Measurements from ENCODE around the gene PRDX2. TPM values are rescaled to one million over a fixed set of nuclear protein-coding genes. Genes with fewer than 3 reads are reported as not detected.
A peak's percentile ranks its signal among the peaks of the same experiment; 100 is the strongest.

PRDX2 gene
- total and polyA plus RNA-seq, 2 of the 4 experiments (the other 2 are of a cell fraction), result 371 to 378 TPM

DNA sequence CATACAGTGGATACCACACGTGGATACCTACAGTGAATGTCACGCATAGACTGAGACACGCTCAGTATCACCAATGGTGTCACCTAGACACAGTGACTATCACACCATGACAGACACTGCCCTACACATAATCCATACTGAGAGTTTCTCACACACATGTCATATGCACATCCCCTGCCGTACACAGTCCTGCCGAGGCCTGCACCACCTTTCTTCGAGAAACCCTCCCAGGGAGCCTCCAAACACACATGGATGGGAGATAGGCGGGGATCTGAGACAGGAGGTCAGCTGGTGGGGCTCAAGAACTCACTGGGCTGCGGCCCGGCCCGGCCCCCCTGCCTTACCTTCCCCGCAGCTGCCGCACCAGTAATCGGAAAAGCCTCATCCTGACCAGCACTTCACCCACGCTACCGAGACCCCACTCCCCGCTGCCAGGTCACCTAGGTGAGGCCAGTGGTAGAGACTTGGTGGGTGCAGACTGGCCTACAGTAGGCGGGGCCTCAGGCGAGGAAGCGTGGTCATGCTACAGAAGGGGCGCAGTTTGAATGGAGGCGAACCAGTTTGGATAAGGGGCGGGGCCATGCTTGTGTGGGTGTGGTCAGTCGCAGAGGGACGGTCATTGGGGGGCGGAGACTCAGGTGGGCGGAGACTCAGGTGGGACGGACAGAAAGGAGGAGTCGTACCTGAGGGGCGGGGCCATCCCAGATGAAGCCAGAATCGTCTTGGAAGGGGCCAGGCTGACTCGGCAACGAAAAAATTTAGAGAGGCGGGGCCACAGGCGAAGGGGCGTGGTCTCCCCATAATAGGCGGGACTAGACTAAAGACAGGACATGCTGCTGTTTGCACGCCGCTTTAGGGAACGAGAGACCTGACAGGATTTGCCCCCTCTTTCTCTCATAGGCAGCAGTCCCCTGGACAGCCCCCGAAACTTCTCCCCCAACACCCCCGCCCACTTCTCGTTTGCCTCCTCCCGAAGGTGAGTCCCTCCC, 38.8 kb upstream of the PRDX2 start:
- intact Hi-C loops (cut with micrococcal nuclease) (no loop called here), dilution Hi-C loops (cut with HindIII; ENCODE audit: low sequenced_read_pairs, unreplicated experiment) (no loop called here), in situ Hi-C loops (cut with MboI; ENCODE audit: low sequenced_read_pairs) (no loop called here)
- Histone ChIP-seq H3K23ac (ENCODE audit: low read depth, low read length) (no peak overlapping the region), H3K56ac (ENCODE audit: extremely low read depth, insufficient read depth, low read length) (no peak overlapping the region), H2BK120ac (ENCODE audit: low read depth, low read length) (no peak overlapping the region), H2BK5ac (ENCODE audit: low read depth, low read length, poor library complexity, severe bottlenecking) (no peak overlapping the region), H2AFZ (replicated peaks; ENCODE audit: low read length, poor library complexity) (peak overlapping the region; percentile 88), H3K4me2 (ENCODE audit: low read depth, low read length) (peak overlapping the region; percentile 35), H4K91ac (ENCODE audit: insufficient read depth, low read depth, low read length) (no peak overlapping the region), H4K8ac (ENCODE audit: low read depth in 2 of 2, low read length in 2 of 2) (no peak overlapping the region), H3K79me1 (ENCODE audit: low read depth in 1 of 2, low read length in 2 of 2) (no peaks in the 10 kb centered on the region), H4K20me1 (ENCODE audit: insufficient read depth, low read length) (0 out of 2 replicates have a peak, but pooled peaks cover 8% of the 10 kb centered on the region), H3K27me3 (ENCODE audit: control insufficient read depth, insufficient read depth, low read length) (peaks cover 56% of the 10 kb centered on the region), H3K9me1 (ENCODE audit: insufficient read depth, low read length) (peaks cover 8% of the 10 kb centered on the region; the same call in 1 of the 2 replicates), H4K5ac (ENCODE audit: low read depth, low read length) (no peak overlapping the region), H3K4me1 (ENCODE audit: control insufficient read depth, insufficient read depth, low read length) (peaks cover 4% of the 10 kb centered on the region; the same call in 1 of the 2 replicates), H2BK15ac (ENCODE audit: low read depth, low read length) (no peak overlapping the region), H2AK5ac (ENCODE audit: low read depth, low read length) (no peak overlapping the region), H2AK9ac (replicated peaks; ENCODE audit: low read depth, low read length, poor library complexity) (no peak overlapping the region), H3K27ac (ENCODE audit: insufficient read depth, low read length) (no peak overlapping the region), H3K36me3 (ENCODE audit: control insufficient read depth, insufficient read depth, low read length) (no peaks in the 10 kb centered on the region), H3K4ac (ENCODE audit: low read depth, low read length) (no peak overlapping the region), H2BK20ac (ENCODE audit: low read depth, low read length) (no peak overlapping the region), H3K4me3 (ENCODE audit: insufficient read depth, low read depth, low read length) (peak overlapping the region; percentile 7; the same call in 1 of the 2 replicates), H3K9me3 (ENCODE audit: control insufficient read depth, insufficient read depth, low read length) (no peaks in the 10 kb centered on the region; the same call in 1 of the 2 replicates), H3K14ac (replicated peaks; ENCODE audit: low read depth, low read length) (no peak overlapping the region), H3K18ac (ENCODE audit: low read depth, low read length) (no peak overlapping the region), H3K9ac (ENCODE audit: low read depth, low read length) (no peak overlapping the region)
- DNase-seq (peak; percentile 63), ATAC-seq (ENCODE audit: low read depth) (peak; percentile 71)
- 19% methylated on average over 11 of the region's 43 CpGs; no CpG with 5 or more reads in 1 of the 2 experiments for WGBS, 2 experiments (ENCODE audit: extremely low coverage in 2 of 2, insufficient read length in 1 of 2)
- ChIA-PET POLR2A (ENCODE audit: unreplicated experiment) (no interaction called here), CTCF (no interaction called here)
- BruUV-seq (replicated peaks), result no TSS peak
- no peak for TF ChIP-seq NFE2L2 (IDR thresholded peaks at IDR 0.05; ENCODE audit: low read depth, low read length)
- TF ChIP-seq, protein P1, sequence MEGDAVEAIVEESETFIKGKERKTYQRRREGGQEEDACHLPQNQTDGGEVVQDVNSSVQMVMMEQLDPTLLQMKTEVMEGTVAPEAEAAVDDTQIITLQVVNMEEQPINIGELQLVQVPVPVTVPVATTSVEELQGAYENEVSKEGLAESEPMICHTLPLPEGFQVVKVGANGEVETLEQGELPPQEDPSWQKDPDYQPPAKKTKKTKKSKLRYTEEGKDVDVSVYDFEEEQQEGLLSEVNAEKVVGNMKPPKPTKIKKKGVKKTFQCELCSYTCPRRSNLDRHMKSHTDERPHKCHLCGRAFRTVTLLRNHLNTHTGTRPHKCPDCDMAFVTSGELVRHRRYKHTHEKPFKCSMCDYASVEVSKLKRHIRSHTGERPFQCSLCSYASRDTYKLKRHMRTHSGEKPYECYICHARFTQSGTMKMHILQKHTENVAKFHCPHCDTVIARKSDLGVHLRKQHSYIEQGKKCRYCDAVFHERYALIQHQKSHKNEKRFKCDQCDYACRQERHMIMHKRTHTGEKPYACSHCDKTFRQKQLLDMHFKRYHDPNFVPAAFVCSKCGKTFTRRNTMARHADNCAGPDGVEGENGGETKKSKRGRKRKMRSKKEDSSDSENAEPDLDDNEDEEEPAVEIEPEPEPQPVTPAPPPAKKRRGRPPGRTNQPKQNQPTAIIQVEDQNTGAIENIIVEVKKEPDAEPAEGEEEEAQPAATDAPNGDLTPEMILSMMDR (conservative IDR thresholded peaks at IDR 0.05; ENCODE audit: low read depth, low read length), result no peak
- TF ChIP-seq, protein P2, sequence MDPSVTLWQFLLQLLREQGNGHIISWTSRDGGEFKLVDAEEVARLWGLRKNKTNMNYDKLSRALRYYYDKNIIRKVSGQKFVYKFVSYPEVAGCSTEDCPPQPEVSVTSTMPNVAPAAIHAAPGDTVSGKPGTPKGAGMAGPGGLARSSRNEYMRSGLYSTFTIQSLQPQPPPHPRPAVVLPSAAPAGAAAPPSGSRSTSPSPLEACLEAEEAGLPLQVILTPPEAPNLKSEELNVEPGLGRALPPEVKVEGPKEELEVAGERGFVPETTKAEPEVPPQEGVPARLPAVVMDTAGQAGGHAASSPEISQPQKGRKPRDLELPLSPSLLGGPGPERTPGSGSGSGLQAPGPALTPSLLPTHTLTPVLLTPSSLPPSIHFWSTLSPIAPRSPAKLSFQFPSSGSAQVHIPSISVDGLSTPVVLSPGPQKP (IDR thresholded peaks at IDR 0.05; ENCODE audit: borderline replicate concordance, low read depth, low read length), result no peak
- no peak for TF ChIP-seq MAFK (IDR thresholded peaks at IDR 0.05; ENCODE audit: low read depth, low read length)
- TF ChIP-seq MAZ (IDR thresholded peaks at IDR 0.05; ENCODE audit: borderline replicate concordance, low read depth, low read length), result no peak
- TF ChIP-seq BHLHE40 (IDR thresholded peaks at IDR 0.05; ENCODE audit: low read depth, low read length), result no peak
- TF ChIP-seq, protein P3, sequence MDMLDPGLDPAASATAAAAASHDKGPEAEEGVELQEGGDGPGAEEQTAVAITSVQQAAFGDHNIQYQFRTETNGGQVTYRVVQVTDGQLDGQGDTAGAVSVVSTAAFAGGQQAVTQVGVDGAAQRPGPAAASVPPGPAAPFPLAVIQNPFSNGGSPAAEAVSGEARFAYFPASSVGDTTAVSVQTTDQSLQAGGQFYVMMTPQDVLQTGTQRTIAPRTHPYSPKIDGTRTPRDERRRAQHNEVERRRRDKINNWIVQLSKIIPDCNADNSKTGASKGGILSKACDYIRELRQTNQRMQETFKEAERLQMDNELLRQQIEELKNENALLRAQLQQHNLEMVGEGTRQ (IDR thresholded peaks at IDR 0.05; ENCODE audit: low read depth, low read length), result no peak
- no peak for TF ChIP-seq RFX5 (IDR thresholded peaks at IDR 0.05; ENCODE audit: low read depth, low read length)
- no peak for TF ChIP-seq RCOR1 (IDR thresholded peaks at IDR 0.05; ENCODE audit: insufficient replicate concordance, low read length)
- TF ChIP-seq CHD1 (IDR thresholded peaks at IDR 0.05; ENCODE audit: low read depth, low read length), result no peak
- no peak for TF ChIP-seq SMC3 (IDR thresholded peaks at IDR 0.05; ENCODE audit: low read depth, low read length)
- TF ChIP-seq MXI1 (IDR thresholded peaks at IDR 0.05; ENCODE audit: borderline replicate concordance, low read depth, low read length), result no peak
- no peak for TF ChIP-seq POLR2A (IDR thresholded peaks at IDR 0.05; ENCODE audit: low read depth, low read length)
- TF ChIP-seq FOS (IDR thresholded peaks at IDR 0.05; ENCODE audit: low read depth, low read length), result no peak
